A549 treated with Mapracorat at 1 μM for 4 hours (cell line): ENCODE data around the gene NR5A2. TPM values are rescaled to one million over a fixed set of nuclear protein-coding genes. Genes with fewer than 3 reads are reported as not detected.

ENCODE experiments used
- total RNA-seq: library from RNA; stranded (reverse); fragments of 200-300 nt; extraction: Qiagen RNA extraction; gene quantifications from 5 replicates; pipeline ENCODE4 v1.2.3, GENCODE V29; 2022

NR5A2 gene
- 2.7 to 5.3 TPM (median 3.8 TPM) in 5 replicates for total RNA-seq

GRCh38 chr1:200027264-200027823, at the start of gene NR5A2:
Gene NR5A2, plus strand, starts transcription at chr1:200027710. Its CDS starts 138 bp downstream, at chr1:200027848.

